K562 (cell line): ENCODE data around the gene ANK2. TPM values are rescaled to one million over a fixed set of nuclear protein-coding genes. Genes with fewer than 3 reads are reported as not detected.

Experiments used
- ATAC-seq: fragments of 200-7000 bp; cut with Tn5 transposase; 3 replicates; pipeline ENCODE4 v1.9.1; 2020; ENCODE audit warnings: moderate library complexity
- BruUV-seq: library from RNA; stranded (reverse); fragments of 400-500 nt; replicated peaks from 2 replicates; lab custom pipeline; 2021; lab: Mats Ljungman, UMichigan
- CTCF ChIA-PET: fragments of 300-600 bp; formaldehyde crosslinking; extraction: SDS; loops from one replicate; lab custom pipeline; 2021; ENCODE audit warnings: low intra/inter-chr PET ratio; lab: Yijun Ruan, JAX
- POLR2A ChIA-PET: fragments of 300-600, 350-650 bp; sonication (Branson Sonifier 250); formaldehyde crosslinking; extraction: SDS; loops from one replicate; lab custom pipeline; 2021; ENCODE audit warnings: antibody characterized with exemption, inconsistent platforms; lab: Yijun Ruan, JAX
- DNase-seq, 4 experiments: peaks; one replicate each; pipeline versions ENCODE4 v3.0.0 to v3.0.0-alpha.2; 2011 to 2018; ENCODE audit warnings: low spot score in 3 of 4, mixed read lengths in 3 of 4; ENCODE audit errors: extremely low read depth in 1 of 4
- FAIRE-seq: peaks from 2 replicates; lab custom pipeline; 2011; peaks lifted over from hg19 to GRCh38; lab: Jason Lieb, UNC
- H2AFZ ChIP-seq: 2 replicates; pipeline ENCODE4 v1.6.0; 2011; ENCODE audit warnings: low read depth, low read length, control low read depth, inconsistent platforms
- H3K27ac ChIP-seq: fragments of 200-600 bp; 3 replicates; pipeline ENCODE4 v1.8.0; 2011; ENCODE audit warnings: low read depth, mild to moderate bottlenecking, control low read depth, inconsistent platforms, low read length, moderate library complexity, mixed read lengths; ENCODE audit errors: extremely low read depth
- H3K27me3 ChIP-seq, 2 experiments: fragments of 300-600 bp in 1 of 2; 2 replicates in 1 of 2; 3 replicates in 1 of 2; pipeline versions ENCODE4 v1.6.0 to v1.8.0; 2011; ENCODE audit warnings: inconsistent platforms in 2 of 2, low read length in 2 of 2, mild to moderate bottlenecking in 1 of 2, mixed read lengths in 1 of 2, moderate library complexity in 1 of 2; ENCODE audit not compliant: control insufficient read depth in 2 of 2, insufficient read depth in 2 of 2
- H3K36me3 ChIP-seq: fragments of 300-600 bp; 3 replicates; pipeline ENCODE4 v1.8.0; 2011; ENCODE audit warnings: mild to moderate bottlenecking, low read length, inconsistent platforms; ENCODE audit not compliant: control insufficient read depth, insufficient read depth
- H3K4me1 ChIP-seq, 2 experiments: fragments of 200-600 bp in 1 of 2; replicated peaks in 1 of 2; 2 replicates in 1 of 2; 3 replicates in 1 of 2; pipeline versions ENCODE4 v1.5.1 to v1.8.0; 2011; ENCODE audit warnings: inconsistent platforms in 2 of 2, low read length in 2 of 2, mild to moderate bottlenecking in 1 of 2, mixed read lengths in 1 of 2, moderate library complexity in 1 of 2; ENCODE audit not compliant: control insufficient read depth in 2 of 2, insufficient read depth in 2 of 2
- H3K4me2 ChIP-seq: 2 replicates; pipeline ENCODE4 v1.6.1; 2011; ENCODE audit warnings: low read length, control low read depth, inconsistent platforms, mixed read lengths; ENCODE audit not compliant: insufficient read depth
- H3K4me3 ChIP-seq: fragments of 200-600 bp; sonication (generic), shearing (Covaris generic); 2 replicates; pipeline ENCODE4 v1.5.1; 2016; ENCODE audit warnings: control low read depth, inconsistent platforms
- H3K79me2 ChIP-seq: fragments of 200-600 bp; 3 replicates; pipeline ENCODE4 v1.8.0; 2011; ENCODE audit warnings: low read length, inconsistent platforms; ENCODE audit not compliant: control insufficient read depth, insufficient read depth
- H3K9ac ChIP-seq, 2 experiments: 2 replicates each; pipeline versions ENCODE4 v1.6.0 to v1.6.1; 2011; ENCODE audit warnings: low read depth in 2 of 2, low read length in 2 of 2, control low read depth in 1 of 2, inconsistent platforms in 1 of 2, mild to moderate bottlenecking in 1 of 2, mixed read lengths in 1 of 2; ENCODE audit not compliant: insufficient read depth in 1 of 2
- H3K9me1 ChIP-seq: one replicate; pipeline ENCODE4 v1.6.0; 2011; ENCODE audit warnings: inconsistent platforms, mild to moderate bottlenecking, low read length, moderate library complexity; ENCODE audit not compliant: control insufficient read depth, insufficient read depth
- H3K9me3 ChIP-seq: replicated peaks from 2 replicates; pipeline ENCODE4 v1.5.1; 2011; ENCODE audit warnings: low read depth, low read length, inconsistent platforms; ENCODE audit not compliant: control insufficient read depth, insufficient read depth
- H4K20me1 ChIP-seq: replicated peaks from 2 replicates; pipeline ENCODE4 v1.6.1; 2011; ENCODE audit warnings: low read length, inconsistent platforms, mixed read lengths; ENCODE audit not compliant: control insufficient read depth, insufficient read depth
- ARNT ChIP-seq, 2 experiments: fragments of 450-650 bp; IDR thresholded peaks; 2 replicates each; pipeline ENCODE4 v1.6.1; 2016; ENCODE audit warnings: mild to moderate bottlenecking in 1 of 2
- C11orf30 ChIP-seq: fragments of 450-650 bp; IDR thresholded peaks from 2 replicates; pipeline ENCODE4 v1.6.1; 2016; ENCODE audit warnings: low read depth, mild to moderate bottlenecking
- DPF2 ChIP-seq: fragments of 450-650 bp; IDR thresholded peaks from 2 replicates; pipeline ENCODE4 v1.6.1; 2016
- GABPB1 ChIP-seq: sonication (generic); formaldehyde crosslinking; IDR thresholded peaks from 2 replicates; pipeline ENCODE4 v1.8.0; 2022; ENCODE audit warnings: mild to moderate bottlenecking, missing genetic modification reagents
- PCBP1 ChIP-seq: fragments of 200-400 bp; formaldehyde crosslinking; IDR thresholded peaks from 2 replicates; pipeline ENCODE4 v1.6.1; 2018; ENCODE audit warnings: mild to moderate bottlenecking, low read depth, low read length; ENCODE audit not compliant: poor library complexity, severe bottlenecking
- PCBP2 ChIP-seq: fragments of 200-400 bp; formaldehyde crosslinking; IDR thresholded peaks from 2 replicates; pipeline ENCODE4 v1.6.1; 2018; ENCODE audit warnings: low read length, low read depth, mild to moderate bottlenecking, moderate library complexity; ENCODE audit not compliant: poor library complexity, severe bottlenecking
- ZNF212 ChIP-seq: fragments of 450-650 bp; formaldehyde crosslinking; IDR thresholded peaks from 2 replicates; pipeline ENCODE4 v1.4.0; 2020; ENCODE audit warnings: mild to moderate bottlenecking
- ZNF316 ChIP-seq: fragments of 450-650 bp; IDR thresholded peaks from 2 replicates; pipeline ENCODE4 v1.6.1; 2016
- WGBS: fragments of 100-300 bp; shearing (Covaris generic); methylation state at CpG from one replicate; pipeline ENCODE4 v1.1.6; 2016; ENCODE audit warnings: low coverage, mixed read lengths; ENCODE audit not compliant: insufficient coverage; ENCODE audit errors: missing lambda C conversion rate; 5-methylcytosine and 5-hydroxymethylcytosine counted together
- in situ Hi-C: fragments of 300-500 bp; cut with MboI; formaldehyde crosslinking; loops from 4 replicates; pipeline ENCODE4 v1.15.0; 2018; ENCODE audit warnings: inconsistent platforms, mixed read lengths
- intact Hi-C: fragments of 100-400 bp; cut with micrococcal nuclease; formaldehyde crosslinking; loops from 2 replicates; pipeline ENCODE4 v1.14.2; 2022
- polyA plus RNA-seq, 8 experiments: library from polyadenylated mRNA; depleted of rRNA in 4 of 8; stranded (reverse) in 5 of 8; unstranded in 3 of 8; fragments of >200 nt; fragmentation: Nextera tagmentation in 2 of 8; fragmentation: Illumina TruSeq in 1 of 8; extraction: Ambion mirVana in 2 of 8; extraction: Trizol in 1 of 8; gene quantifications; 2 replicates each; pipeline versions ENCODE4 v1.2.1 to v1.2.3, GENCODE V29; 2011 to 2014; ENCODE audit warnings: inconsistent platforms in 1 of 8, missing spikeins in 1 of 8
- total RNA-seq, 7 experiments: library from RNA; depleted of rRNA in 6 of 7; stranded (reverse); fragments of >200 nt in 6 of 7; fragmentation: Illumina TruSeq in 2 of 7; extraction: Trizol in 2 of 7; gene quantifications; 2 replicates each; pipeline versions ENCODE4 v1.2.1 to v1.2.3, GENCODE V29; 2011 to 2021; ENCODE audit warnings: low replicate concordance in 1 of 7

The ANK2 gene
- total and polyA plus RNA-seq, 9 of the 15 experiments (the other 6 are each of a cell fraction or from before 2014, with no cell fraction given) = 0.07 to 0.24 TPM; not detected in 7

GRCh38 chr4:113390850-113391249 lies 341.4 kb downstream of the ANK2 start:
- H3K27ac ChIP-seq = no peak overlapping the region
- BruUV-seq = no TSS peak
- ChIA-PET POLR2A (no interaction called here), CTCF (no interaction called here)
- FAIRE-seq (no peak), DNase-seq (no peak), ATAC-seq (no peak)
- no peaks in the 10 kb centered on the region for H3K9me1 ChIP-seq
- no peak overlapping the region for H3K4me2 ChIP-seq
- no peaks in the 10 kb centered on the region for H3K9me3 ChIP-seq
- TF ChIP-seq C11orf30 (peak; percentile 51; the same call in 1 of the 2 replicates), ZNF212 (CRISPR knock-in tag) (no peak), ZNF316 (peak; percentile 77)
- no peak overlapping the region for H3K4me3 ChIP-seq
- intact Hi-C loops = loop anchor here (5.0 to 10.0 kb wide), 2 partner anchors 684 to 1416 kb away; no protein-coding TSS in a partner anchor
- H3K27me3 ChIP-seq = no peaks in the 10 kb centered on the region
- H2AFZ ChIP-seq = no peak overlapping the region
- no peaks in the 10 kb centered on the region for H3K4me1 ChIP-seq
- H4K20me1 ChIP-seq = no peaks in the 10 kb centered on the region
- no peaks in the 10 kb centered on the region for H3K79me2 ChIP-seq
- in situ Hi-C loops = loop anchor here (10.0 kb wide), 1 partner anchor 1304 kb away; no protein-coding TSS in a partner anchor
- no peaks in the 10 kb centered on the region for H3K36me3 ChIP-seq
- H3K9ac ChIP-seq = no peak overlapping the region

GRCh38 chr4:113394108-113394729 lies 344.8 kb downstream of the ANK2 start:
- H3K27ac ChIP-seq = no peak overlapping the region
- in situ Hi-C loops (loop anchor here (10.0 kb wide), 1 partner anchor 1301 kb away; no protein-coding TSS in a partner anchor), intact Hi-C loops (loop anchor here (2.0 to 10.0 kb wide), 4 partner anchors 681 to 1413 kb away; no protein-coding TSS in a partner anchor)
- no TSS peak for BruUV-seq
- no peaks in the 10 kb centered on the region for H3K36me3 ChIP-seq
- DNase-seq = no peak
- CTCF ChIA-PET = interaction anchor here (0.7 kb wide), 1 partner anchor 116 kb away, joined by 3 read pairs; no protein-coding TSS in a partner anchor
- WGBS = 0% methylated on average over 3 of the region's 3 CpGs
- ATAC-seq = no peak
- POLR2A ChIA-PET = no interaction called here
- no peak overlapping the region for H3K4me3 ChIP-seq
- no peaks in the 10 kb centered on the region for H3K79me2 ChIP-seq
- H3K4me1 ChIP-seq = no peaks in the 10 kb centered on the region
- no peak overlapping the region for H3K9ac ChIP-seq
- no peak for FAIRE-seq
- H3K27me3 ChIP-seq = no peaks in the 10 kb centered on the region
- no peaks in the 10 kb centered on the region for H3K9me3 ChIP-seq
- no peaks in the 10 kb centered on the region for H3K9me1 ChIP-seq
- no peaks in the 10 kb centered on the region for H4K20me1 ChIP-seq
- no peak overlapping the region for H3K4me2 ChIP-seq
- H2AFZ ChIP-seq = no peak overlapping the region
- TF ChIP-seq PCBP2 (peak; percentile 71), GABPB1 (no peak), ARNT (IDR thresholded peaks at IDR 0.05) (no peak), PCBP1 (peak; percentile 73), DPF2 (no peak)
